ENCODE data around the gene GPRC5B.

DNA sequence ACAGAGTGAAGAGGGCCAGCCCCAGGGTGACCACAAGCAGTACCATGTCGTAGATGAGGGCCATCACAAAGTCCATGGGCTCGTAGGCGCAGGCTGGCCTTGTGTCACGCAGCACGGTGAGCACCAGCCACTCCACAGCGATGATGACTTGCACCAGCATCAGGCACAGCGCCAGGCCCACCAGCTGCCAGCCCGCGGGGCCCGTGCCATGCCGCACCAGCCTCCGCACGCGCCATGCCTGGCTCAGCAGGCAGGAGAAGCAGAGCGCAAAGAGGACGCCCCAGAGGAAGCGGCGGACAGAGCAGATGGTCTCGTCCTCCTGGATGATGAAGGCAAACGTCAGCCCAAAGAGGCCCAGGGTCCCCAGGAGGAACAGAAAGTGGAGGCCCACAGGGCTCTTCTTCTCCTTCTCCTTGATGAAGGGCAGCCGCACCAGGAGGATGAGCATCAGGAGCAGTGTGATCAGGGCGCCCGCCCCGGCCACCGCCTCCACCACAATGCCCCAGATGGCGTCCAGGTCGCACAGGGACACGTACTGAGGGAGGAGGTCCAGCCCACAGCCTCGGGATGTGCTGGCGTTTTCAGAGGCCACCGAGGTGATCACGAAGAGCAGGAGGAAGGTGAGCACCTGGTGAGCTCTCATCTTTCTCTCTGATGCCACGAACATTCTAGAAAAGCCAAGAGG, 12.3 kb downstream of the GPRC5B start:
- TF ChIP-seq EZH2 (IDR thresholded peaks at IDR 0.05) (no peak), POLR2AphosphoS5 (IDR thresholded peaks at IDR 0.05; ENCODE audit: borderline replicate concordance, low read depth, low read length) (no peak)

All from SK-N-MC (cell line).